Measurements from ENCODE around the gene MS4A15.
"Not testable (repeated sequence)": the region's sequence is repeated elsewhere in the genome, so short reads cannot be mapped to it uniquely, and the experiment has no call there.

The MS4A15 gene, protein sequence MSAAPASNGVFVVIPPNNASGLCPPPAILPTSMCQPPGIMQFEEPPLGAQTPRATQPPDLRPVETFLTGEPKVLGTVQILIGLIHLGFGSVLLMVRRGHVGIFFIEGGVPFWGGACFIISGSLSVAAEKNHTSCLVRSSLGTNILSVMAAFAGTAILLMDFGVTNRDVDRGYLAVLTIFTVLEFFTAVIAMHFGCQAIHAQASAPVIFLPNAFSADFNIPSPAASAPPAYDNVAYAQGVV

GRCh38 chr11:60756307-60757032, at the start of gene MS4A15:
Gene MS4A15 (plus strand): TSS chr11:60756867. CDS start chr11:60763734, 6,867 bp downstream.
- DNase-seq = no peak

GRCh38 chr11:60706931-60707330, 49.7 kb upstream of the MS4A15 start:
- DNase-seq = no peak

- DNase-seq = no peak
These were observed 46.2 kb upstream of the MS4A15 start for GRCh38 chr11:60710482-60710881.

GRCh38 chr11:60711276-60711675, 45.4 kb upstream of the MS4A15 start:
- DNase-seq = no peak

GRCh38 chr11:60713423-60713822, 43.2 kb upstream of the MS4A15 start:
- not testable (repeated sequence) for DNase-seq

DNA sequence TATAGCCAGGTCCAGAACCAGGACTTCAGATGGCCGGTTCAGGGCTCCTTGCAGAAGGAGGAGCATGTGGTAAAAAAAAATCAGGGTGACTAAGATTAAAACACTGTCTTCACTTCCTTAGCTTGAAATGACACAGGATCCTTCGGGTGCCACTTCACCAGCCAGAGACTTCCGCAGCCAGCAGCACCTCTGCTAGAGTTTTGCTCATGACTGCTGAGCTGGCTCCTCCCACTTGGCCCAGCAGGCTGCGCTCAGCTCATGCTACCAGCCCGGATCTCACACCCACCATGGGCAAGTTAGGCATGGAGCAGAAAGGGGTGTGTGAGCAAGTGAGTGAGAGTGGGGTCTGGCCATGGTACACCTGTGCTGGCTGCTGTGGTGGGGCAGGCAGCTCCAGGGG, 38.7 kb upstream of the MS4A15 start:
- DNase-seq = peak; percentile 19

- no peak for DNase-seq
These were observed 37.9 kb upstream of the MS4A15 start for GRCh38 chr11:60718524-60719316.

GRCh38 chr11:60719391-60719790, 37.3 kb upstream of the MS4A15 start:
- DNase-seq = no peak

- DNase-seq = no peak
These were observed 36.2 kb upstream of the MS4A15 start for GRCh38 chr11:60720460-60720859.

GRCh38 chr11:60724420-60724819, 32.2 kb upstream of the MS4A15 start, which contains the start of gene MS4A18:
Gene MS4A18 (plus strand): TSS chr11:60724720.
- DNase-seq = no peak

DNA sequence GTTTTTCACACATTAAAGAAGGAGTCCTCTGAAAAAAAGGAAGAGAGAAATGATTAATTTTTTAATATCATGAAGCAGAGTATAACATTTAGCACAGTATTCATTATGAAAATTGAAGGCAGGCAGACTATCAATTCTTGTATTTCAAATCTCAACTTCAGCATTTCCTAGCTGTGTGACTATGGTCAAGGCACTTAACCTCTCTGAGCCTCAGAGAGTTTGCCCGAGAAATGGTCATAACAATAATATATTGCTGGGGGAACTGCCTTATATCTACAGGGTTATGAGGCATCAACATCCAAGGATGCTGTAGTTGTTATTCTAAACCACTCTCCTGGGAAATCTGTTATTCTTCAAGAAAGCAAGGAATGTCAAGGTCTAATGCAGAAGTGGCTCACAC, 31.1 kb upstream of the MS4A15 start:
- no peak for DNase-seq

- no peak for DNase-seq
These were observed 25.1 kb upstream of the MS4A15 start for GRCh38 chr11:60731586-60731985.

- no peak for DNase-seq
These were observed 22.4 kb upstream of the MS4A15 start for GRCh38 chr11:60734279-60734678.

- no peak for DNase-seq
These were observed 17.6 kb upstream of the MS4A15 start for GRCh38 chr11:60739114-60739513.

GRCh38 chr11:60740573-60740972, 16.1 kb upstream of the MS4A15 start:
- no peak for DNase-seq

GRCh38 chr11:60741421-60741820, 15.2 kb upstream of the MS4A15 start:
- no peak for DNase-seq

GRCh38 chr11:60743058-60743457, 13.6 kb upstream of the MS4A15 start:
- no peak for DNase-seq

DNA sequence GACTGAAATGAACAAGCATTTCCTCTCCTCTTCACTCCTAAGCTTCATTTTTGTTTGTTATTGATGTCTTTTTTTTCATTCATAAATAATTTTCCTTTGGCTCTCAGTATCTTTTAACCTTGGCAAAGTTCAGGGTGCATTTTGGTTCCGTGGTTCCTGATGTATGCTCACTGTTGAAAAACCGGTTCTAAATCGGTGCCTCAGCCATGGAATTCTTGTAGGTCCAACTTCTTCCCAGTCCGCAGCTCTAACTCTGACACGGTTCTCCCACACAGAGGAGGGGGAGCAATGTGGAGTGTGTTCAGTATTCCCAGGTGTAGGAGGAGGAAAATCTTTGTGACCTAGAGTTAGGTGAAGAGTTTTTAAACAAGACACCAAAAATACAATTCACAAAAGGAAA, 12.6 kb upstream of the MS4A15 start:
- DNase-seq = no peak

DNA sequence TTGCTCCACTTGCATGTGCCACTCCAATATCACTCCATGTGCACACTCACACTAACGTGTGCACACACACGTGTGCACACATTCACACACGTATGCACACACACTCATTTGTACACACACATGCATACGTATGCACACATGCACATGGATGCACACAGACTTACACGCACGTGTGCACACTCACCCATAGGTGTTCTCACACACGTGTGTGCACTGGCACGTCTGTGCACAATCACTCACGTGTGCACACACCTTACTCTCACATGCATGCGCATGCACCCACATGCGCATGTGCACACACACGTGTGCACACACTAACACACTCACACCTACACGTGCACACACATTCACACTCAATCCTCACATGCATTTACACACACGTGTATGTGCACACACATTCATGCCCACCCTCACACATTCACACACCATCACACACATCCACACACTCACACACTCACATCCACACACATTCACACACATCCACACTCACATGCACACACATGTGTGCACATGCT, 9.3 kb upstream of the MS4A15 start:
- no peak for DNase-seq

GRCh38 chr11:60748225-60748624, 8.4 kb upstream of the MS4A15 start:
- DNase-seq = no peak

DNA sequence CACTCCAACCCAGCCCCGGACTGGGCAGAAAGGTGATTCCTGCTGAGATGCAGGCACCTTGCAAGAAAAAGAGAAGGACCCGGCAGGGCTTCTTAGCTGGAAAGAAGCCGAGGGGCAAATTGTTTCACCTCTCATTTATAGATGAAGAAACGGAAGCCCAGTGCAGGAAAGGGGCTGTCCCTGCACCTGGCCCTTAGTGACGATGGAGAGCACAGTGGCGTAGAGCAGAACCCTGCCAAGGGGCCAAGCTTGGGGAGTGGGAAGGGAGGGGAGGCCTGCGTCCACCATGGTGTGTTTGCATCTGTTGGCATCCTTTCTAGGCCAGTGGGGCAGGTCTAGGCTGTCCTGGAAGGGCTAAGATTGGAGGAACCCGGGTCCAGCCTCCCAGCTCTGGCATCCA, 7.8 kb upstream of the MS4A15 start:
- no peak for DNase-seq

DNA sequence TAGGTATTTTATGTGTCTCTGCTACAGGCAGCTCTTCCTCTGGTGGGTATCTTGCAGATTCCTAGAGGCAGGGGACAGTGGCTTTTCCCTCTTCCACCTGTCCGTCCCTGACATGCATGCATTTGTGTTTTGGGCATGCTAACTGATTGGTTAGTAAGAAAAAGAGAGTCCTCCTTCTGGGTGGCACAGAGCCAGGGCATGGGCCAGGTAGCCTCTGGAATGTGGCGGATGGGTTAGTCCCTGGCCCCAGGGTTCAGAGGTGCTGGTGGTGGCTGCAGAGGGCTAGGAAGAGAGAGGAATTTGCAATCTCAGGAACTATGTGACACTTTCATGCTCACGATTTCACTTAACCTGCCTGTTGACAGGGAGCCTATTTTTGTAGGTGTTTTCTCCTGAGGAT, 5.8 kb upstream of the MS4A15 start:
- no peak for DNase-seq

GRCh38 chr11:60753309-60753708, 3.4 kb upstream of the MS4A15 start:
- no peak for DNase-seq

GRCh38 chr11:60754887-60755286, 1.8 kb upstream of the MS4A15 start:
- no peak for DNase-seq
